Measurements from ENCODE around the gene KDM1B.
"Not testable (repeated sequence)": the region's sequence is repeated elsewhere in the genome, so short reads cannot be mapped to it uniquely, and the experiment has no call there.

Gene KDM1B

DNA sequence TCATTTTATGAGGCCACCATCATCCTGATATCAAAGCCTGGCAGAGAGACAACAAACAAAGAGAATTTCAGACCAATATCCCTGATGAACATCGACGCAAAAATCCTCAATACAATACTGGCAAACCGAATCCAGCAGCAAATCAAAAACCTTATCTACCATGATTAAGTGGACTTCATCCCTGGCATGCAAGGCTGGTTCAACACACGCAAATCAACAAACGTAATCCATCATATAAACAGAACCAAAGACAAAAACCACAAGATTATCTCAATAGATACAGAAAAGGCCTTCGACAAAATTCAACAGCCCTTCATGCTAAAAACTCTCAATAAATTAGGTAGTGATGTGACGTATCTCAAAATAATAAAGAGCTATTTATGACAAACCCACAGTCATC, 76.6 kb downstream of the KDM1B start:
- not testable (repeated sequence) for DNase-seq (ENCODE audit: low spot score)

DNA sequence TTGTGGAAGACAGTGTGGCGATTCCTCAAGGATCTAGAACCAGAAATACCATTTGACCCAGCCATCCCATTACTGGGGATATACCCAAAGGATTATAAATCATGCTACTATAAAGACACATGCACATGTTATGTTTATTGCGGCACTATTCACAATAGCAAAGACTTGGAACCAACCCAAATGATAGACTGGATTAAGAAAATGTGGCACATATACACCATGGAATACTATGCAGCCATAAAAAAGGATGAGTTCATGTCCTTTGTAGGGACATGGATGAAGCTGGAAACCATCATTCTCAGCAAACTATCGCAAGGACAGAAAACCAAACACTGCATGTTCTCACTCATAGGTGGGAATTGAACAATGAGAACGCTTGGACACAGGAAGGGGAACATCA, 78.5 kb downstream of the KDM1B start:
- not testable (repeated sequence) for DNase-seq (ENCODE audit: low spot score)

DNA sequence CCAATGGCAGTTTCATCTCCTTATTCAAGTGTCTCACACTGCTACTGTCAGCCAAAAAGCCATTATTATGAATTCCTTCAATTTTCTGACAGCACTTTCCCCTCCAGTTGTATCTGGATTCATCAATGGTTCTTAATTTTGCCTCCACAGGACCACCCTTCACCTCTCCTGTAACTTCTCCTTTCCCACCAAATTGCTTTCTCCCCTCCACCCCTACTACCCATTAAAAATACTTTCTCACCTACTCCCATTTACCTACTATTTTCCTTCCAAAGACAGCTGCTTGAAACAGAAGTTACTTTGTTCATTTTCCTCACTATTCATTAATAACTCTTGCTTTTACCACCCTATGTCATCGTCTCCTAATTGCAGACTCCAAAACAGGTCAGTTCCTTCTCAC, 79.3 kb downstream of the KDM1B start:
- DNase-seq (ENCODE audit: low spot score), result no peak

DNA sequence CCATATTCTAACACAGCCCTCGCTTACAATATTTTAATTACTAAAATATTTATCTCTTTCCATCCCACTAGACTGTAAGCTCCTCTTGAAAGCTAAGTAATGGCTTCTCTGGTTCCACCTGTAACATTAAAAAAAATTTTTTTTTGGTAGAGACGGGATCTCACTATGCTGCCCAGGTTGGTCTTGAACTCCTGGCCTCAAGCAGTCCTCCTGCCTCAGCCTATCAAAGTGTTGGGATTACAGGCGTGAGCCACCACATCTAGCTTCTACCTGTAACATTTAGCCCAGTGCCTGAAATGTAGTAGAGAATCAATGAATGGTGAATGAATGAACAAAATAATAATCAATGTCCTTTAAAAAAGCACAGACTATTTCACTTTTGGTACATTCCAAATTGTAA, 80.3 kb downstream of the KDM1B start:
- DNase-seq (ENCODE audit: low spot score), result no peak

GRCh38 chr6:18237167-18237566, 81.9 kb downstream of the KDM1B start:
- DNase-seq (ENCODE audit: low spot score), result no peak

DNA sequence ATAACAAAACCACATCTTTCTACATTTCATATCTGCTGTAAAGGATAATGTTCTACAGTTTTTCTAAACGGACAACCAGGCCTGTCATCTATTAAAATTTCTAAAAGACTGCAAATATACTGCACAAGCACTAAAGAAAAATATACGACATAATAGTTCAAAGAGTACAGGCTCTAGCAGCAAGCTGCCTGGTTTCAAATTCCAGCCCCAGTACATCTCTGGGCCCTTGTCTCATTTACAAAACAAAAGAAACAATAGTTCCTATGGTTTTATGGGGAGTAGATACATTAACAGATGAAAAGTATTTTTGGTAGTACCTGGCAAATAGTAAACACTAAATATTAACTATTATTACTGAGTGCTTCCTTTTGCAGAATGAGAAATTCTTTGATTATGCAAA, 85.0 kb downstream of the KDM1B start:
- no peak for DNase-seq (ENCODE audit: low spot score)

DNA sequence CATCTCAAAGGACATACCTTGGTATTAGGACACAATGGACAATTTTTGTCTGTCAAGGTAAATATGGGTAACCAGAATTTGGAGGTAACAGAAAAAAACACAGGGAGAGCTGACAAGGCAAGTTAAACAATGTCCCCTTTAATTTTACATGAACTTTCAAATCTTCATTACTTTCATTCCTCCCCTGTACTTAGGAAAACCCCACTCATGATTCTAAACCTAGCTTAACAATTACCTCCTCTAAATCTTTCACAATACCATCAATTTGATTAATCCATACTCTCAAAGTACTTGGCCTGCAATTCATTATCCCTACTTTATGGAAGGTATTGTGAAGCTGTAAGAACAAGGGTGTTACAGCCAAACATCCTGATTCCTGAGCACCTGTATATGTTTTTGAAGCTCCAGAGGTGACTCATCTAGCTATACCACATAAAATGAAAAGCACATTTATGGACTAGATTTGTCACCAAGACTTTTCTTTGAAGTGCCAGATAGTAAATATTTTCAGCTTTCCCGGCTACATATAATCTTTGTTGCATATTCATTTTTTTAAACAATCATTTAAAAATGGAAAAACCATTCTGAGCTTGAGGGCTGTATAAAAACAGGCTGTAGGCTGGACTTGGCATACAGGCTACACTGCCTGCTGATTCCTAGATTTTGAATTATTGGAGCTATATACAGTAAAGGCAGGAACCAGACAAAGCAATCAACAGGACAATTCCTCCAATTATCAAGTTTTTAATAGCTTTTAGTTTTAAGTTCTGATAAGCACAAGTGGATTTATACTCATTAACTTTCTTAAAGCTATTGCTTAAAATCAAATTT, 86.2 kb downstream of the KDM1B start:
- DNase-seq (ENCODE audit: low spot score), result no peak

DNA sequence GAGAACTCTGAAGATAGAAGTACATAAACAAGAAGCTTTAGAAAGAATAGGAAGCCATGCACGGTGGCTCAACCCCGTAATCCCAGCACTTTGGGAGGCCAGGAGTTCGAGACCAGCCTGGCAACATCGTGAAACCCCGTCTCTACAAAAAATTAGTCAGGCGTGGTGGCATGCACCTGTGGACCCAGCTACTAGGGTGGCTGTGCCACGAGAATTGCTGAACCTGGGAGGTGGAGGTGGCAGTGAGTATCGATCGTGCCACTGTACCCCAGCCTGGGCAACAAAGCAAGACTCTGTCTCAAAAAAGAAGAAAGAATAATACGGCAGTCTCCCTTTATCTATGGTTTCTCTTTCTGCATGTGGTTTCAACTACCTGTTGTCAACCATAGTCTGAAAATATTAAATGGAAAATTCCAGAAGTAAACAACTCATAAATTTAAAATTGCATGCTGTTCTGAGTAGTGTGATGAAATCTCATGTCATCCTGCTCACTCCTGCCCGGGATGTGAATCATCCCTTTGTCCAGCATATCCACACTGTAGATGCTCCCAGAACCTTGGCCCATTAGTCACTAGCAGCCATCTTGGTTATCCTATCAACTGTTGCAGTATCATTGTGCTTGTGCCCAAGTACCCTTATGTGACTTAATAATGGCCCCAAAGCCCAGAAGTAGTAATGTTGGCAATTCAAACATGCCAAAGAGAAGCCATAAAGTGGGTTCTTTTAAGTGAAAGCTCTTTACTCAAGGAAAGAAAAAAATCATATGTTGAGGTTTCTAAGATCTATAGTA, 87.0 kb downstream of the KDM1B start:
- DNase-seq (ENCODE audit: low spot score), result no peak

DNA sequence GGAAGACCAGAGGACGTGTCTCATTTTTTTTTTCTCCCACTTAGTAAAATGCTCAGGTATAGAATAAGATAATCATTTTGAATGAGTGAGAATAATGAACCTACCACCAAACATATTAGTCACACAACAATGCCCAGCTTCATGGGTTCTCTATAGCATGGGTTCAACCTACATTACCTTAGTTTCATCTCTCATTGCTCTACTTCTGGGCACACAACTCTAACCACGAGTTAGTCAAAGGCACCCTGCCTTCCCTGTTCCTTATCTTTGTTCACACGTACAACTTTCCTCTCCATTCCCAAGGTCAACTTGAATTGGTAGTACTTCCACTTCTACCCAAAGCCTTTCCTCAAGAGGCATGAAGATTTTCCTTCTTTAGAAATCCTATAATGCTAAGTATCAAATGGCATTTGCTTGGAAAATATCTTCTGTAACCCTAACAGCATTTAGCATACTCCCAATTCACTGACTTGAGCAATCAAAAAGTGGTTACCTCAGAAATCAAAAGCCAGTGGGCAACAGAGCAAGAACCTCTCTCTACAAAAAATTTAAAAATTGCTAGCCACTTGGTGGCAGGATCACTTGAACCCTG, 88.2 kb downstream of the KDM1B start:
- no peak for DNase-seq (ENCODE audit: low spot score)

DNA sequence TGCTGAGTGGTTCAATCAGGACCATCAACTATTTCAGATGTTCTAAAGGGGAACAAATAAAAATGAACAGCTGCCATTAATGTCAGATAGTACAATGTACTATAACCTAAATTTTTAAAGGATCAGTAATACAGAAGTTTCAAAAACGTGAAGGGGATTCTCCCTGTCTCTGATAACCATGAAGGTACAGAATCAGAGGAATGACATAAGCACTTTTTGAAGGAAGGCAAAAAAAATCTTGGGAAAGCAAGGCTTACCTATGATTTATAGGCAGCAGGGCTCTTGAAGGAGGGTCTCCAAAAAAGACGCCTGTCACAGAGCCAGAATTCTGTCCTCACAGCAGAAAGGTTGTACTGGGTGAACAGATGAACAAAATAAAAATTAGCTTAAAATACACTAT, 89.0 kb downstream of the KDM1B start:
- no peak for DNase-seq (ENCODE audit: low spot score)

GRCh38 chr6:18245079-18245478, 89.9 kb downstream of the KDM1B start:
- no peak for DNase-seq (ENCODE audit: low spot score)

DNA sequence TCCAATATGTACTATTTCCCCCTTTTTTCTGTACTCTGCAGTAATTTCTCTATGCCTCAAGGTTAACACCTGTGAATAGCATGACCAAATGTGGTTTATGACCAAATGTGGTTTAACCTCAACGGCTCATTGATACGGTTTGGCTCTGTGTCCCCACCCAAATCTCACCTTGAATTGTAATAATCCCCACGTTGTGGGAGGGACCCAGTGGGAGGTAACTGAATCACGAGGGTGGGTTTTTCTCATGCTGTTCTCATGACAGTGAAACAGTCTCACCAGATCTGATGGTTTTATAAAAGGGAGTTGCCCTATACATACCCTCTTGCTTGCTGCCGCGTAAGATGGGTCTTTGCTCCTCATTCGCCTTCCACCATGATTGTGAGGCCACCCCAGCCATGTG, 90.4 kb downstream of the KDM1B start:
- no peak for DNase-seq (ENCODE audit: low spot score)

- DNase-seq (ENCODE audit: low spot score), result no peak
These were observed 91.0 kb downstream of the KDM1B start for GRCh38 chr6:18246205-18246604.

DNA sequence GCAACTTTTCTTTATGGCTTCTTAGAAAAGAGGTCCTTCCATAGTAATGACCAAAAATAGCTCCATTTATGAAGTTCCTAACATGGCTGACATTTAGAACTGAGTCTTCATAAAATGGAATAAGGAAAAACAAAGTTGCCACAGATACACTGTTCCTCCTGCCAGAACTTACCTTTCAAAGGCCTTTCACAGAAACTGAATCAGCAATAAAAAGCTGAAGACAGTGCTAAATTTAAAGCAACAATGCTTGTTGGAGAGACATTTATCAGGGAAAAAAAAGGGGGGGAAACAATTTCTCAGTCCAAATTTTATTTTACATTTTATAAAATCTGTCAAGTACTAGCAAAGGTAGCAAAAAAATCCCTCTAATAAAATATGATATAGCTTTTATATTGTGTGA, 91.8 kb downstream of the KDM1B start:
- no peak for DNase-seq (ENCODE audit: low spot score)

DNA sequence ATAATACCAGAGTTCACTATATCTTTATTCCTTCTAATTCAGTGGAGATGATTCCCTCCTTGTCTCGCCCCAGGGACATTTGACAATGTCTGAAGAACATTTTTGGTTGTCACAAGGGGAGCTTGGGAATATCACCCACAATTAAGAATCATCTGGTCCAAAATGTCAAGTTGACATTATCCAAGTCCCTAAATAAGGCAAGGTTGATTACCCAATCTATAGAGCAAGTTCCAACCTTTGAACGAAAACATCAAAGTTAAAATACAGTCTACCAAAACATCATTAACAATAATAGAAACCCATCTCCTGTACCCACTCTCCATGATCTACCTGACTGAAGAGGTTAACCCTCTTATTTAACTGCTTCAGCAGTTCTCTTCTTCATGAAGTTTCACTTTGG, 93.5 kb downstream of the KDM1B start:
- DNase-seq (ENCODE audit: low spot score), result no peak

DNA sequence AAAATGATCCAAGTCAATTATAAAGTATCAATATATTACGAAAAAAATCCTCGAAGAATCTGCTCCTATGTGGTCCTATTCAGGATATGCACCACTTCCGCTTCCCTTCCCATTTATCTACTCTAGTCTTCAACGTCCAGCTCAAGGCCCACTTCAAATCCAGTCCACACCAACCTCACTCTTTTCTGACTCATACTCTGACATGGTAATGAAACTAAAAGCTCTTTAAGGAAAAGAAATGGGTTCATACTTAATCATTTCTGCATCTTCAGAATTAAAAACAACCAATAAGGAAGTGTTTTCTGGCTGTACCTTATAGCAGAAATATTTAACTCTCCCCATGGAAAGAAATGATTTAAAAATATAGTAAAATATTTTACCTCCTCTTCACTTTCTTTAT, 94.0 kb downstream of the KDM1B start:
- no peak for DNase-seq (ENCODE audit: low spot score)

- no peak for DNase-seq (ENCODE audit: low spot score)
These were observed 98.4 kb downstream of the KDM1B start for GRCh38 chr6:18253635-18254034.

DNA sequence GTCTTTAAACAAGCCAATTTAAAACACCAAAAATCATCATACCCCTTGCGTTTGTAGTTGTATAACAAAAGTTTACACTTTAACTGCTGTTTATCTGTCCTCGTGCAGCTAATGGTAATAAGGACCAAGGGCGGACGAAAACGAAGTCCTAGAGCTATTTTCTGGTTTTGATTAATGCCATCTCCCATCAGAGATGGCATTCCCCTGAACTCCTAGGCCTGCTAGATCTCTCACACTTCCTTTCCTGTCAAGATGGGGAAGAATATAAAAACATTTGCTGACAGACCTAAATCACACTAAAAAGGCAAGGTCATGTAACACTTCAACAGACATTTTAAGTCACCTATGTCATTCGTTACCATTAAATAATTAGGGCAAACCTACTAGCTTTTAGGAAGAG, 99.6 kb downstream of the KDM1B start:
- DNase-seq (ENCODE audit: low spot score), result no peak

DNA sequence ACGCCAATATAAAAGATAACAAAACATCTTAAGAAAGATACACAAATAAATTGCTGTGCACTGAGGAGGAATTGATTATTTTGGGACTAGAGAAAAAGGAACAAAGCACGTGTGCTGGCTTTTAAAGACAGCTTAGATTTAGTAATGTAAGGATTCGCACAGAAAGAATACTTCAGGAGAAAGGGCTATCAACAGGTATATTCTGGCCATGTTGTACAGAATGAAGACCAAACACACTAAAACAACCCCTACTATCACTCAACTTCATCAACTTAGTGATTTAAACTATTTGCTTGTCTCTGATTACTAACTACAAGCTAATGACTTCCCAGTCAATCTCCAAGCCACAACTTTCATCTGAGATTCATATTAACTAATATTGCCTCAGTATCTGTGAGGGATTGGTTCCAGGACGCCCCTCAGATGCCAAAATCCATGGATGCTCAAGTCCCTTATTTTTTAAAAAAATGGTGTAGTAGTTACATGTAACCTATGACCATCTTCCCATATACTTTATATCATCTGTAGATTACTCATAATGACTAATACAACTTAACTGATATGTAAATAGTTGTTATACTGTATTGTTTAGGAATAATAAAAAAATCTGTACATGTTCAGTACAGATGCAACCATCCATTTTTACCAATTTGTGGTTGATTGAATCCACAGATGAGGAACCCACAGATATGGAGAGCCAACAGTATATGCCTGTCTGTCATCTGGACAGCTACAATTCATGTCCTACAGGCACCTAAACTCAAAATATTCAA, 104.6 kb downstream of the KDM1B start:
- DNase-seq (ENCODE audit: low spot score), result no peak

GRCh38 chr6:18260448-18261106, 105.4 kb downstream of the KDM1B start:
- DNase-seq (ENCODE audit: low spot score), result no peak

GRCh38 chr6:18261877-18262276, 106.7 kb downstream of the KDM1B start:
- no peak for DNase-seq (ENCODE audit: low spot score)

Data from hematopoietic multipotent progenitor cell treated with erythropoietin and hydrocortisone succinate and interleukin-3 and kit ligand, for 17 days (in vitro differentiated cells).